Common myeloid progenitor, CD34-positive (primary cell): ENCODE data around the gene LYPD6.

Experiments
- CTCF ChIA-PET: fragments of 350-600 bp; sonication (Branson Sonifier 250); formaldehyde crosslinking; loops from one replicate; lab custom pipeline; 2021; ENCODE audit warnings: antibody characterized with exemption; lab: Charles Lee
- POLR2A ChIA-PET: fragments of 350-600 bp; sonication (Branson Sonifier 250); formaldehyde crosslinking; loops from one replicate; lab custom pipeline; 2021; ENCODE audit warnings: antibody characterized with exemption; lab: Charles Lee
- DNase-seq, 3 donors: peaks; one replicate each; pipeline versions ENCODE4 v3.0.0 to v3.0.0-alpha.2; 2013
- H3K27ac ChIP-seq, 2 experiments: 1 replicate in 1 of 2; 2 replicates in 1 of 2; pipeline ENCODE4 v1.7.0; 2013; ENCODE audit warnings: inconsistent platforms in 2 of 2, low read length in 2 of 2, mild to moderate bottlenecking in 2 of 2, low read depth in 1 of 2, moderate library complexity in 1 of 2; ENCODE audit not compliant: severe bottlenecking in 2 of 2, insufficient read depth in 1 of 2, poor library complexity in 1 of 2
- H3K27me3 ChIP-seq, 5 experiments: replicated peaks in 2 of 5; 1 replicate in 3 of 5; 2 replicates in 2 of 5; pipeline versions ENCODE4 v1.6.1 to v1.7.0; 2013; ENCODE audit warnings: low read length in 4 of 5, mild to moderate bottlenecking in 2 of 5, moderate library complexity in 2 of 5, inconsistent platforms in 1 of 5; ENCODE audit not compliant: insufficient read depth in 5 of 5, control insufficient read depth in 4 of 5
- H3K36me3 ChIP-seq, 4 experiments: 1 replicate in 2 of 4; 2 replicates in 2 of 4; pipeline versions ENCODE4 v1.6.1 to v1.7.0; 2013; ENCODE audit warnings: low read length in 3 of 4, control low read depth in 1 of 4, mild to moderate bottlenecking in 1 of 4; ENCODE audit not compliant: control insufficient read depth in 4 of 4, insufficient read depth in 4 of 4
- H3K4me1 ChIP-seq, 4 experiments: 1 replicate in 3 of 4; 2 replicates in 1 of 4; pipeline versions ENCODE4 v1.6.1 to v1.7.1; 2013; ENCODE audit warnings: low read length in 3 of 4, mild to moderate bottlenecking in 3 of 4, control low read depth in 1 of 4, inconsistent platforms in 1 of 4, moderate library complexity in 1 of 4; ENCODE audit not compliant: control insufficient read depth in 4 of 4, insufficient read depth in 4 of 4; ENCODE audit errors: control extremely low read depth in 1 of 4
- H3K4me3 ChIP-seq, 7 experiments: 1 replicate in 4 of 7; 2 replicates in 3 of 7; pipeline versions ENCODE4 v1.5.1 to v1.7.0; 2013; ENCODE audit warnings: mild to moderate bottlenecking in 7 of 7, low read length in 6 of 7, moderate library complexity in 6 of 7, inconsistent platforms in 2 of 7, low read depth in 2 of 7, control low read depth in 1 of 7; ENCODE audit not compliant: insufficient read depth in 4 of 7, control insufficient read depth in 1 of 7; ENCODE audit errors: extremely low read depth in 1 of 7
- H3K9me3 ChIP-seq, 5 experiments: 1 replicate in 4 of 5; 2 replicates in 1 of 5; pipeline versions ENCODE4 v1.6.1 to v1.7.1; 2013; ENCODE audit warnings: low read length in 4 of 5, mild to moderate bottlenecking in 2 of 5, inconsistent platforms in 1 of 5, low read depth in 1 of 5, moderate library complexity in 1 of 5; ENCODE audit not compliant: control insufficient read depth in 4 of 5, insufficient read depth in 2 of 5; ENCODE audit errors: control extremely low read depth in 1 of 5
- WGBS: methylation state at CpG from one replicate; pipeline ENCODE4 v1.1.5; 2013; ENCODE audit not compliant: insufficient coverage; 5-methylcytosine and 5-hydroxymethylcytosine counted together

Gene LYPD6

GRCh38 chr2:149466635-149467034 is 136.2 kb downstream of the LYPD6 start:
- Histone ChIP-seq H3K4me3 (no peak overlapping the region), H3K36me3 (no peaks in the 10 kb centered on the region), H3K27me3 (no peaks in the 10 kb centered on the region), H3K27ac (no peak overlapping the region), H3K4me1 (no peaks in the 10 kb centered on the region), H3K9me3 (peaks cover 0 to 4% (median 0%) of the 10 kb centered on the region in 5 experiments)
- 54% methylated on average over 3 of the region's 3 CpGs for WGBS
- ChIA-PET CTCF (no interaction called here), POLR2A (no interaction called here)
- DNase-seq: no peak

GRCh38 chr2:149467436-149467835 is 137.0 kb downstream of the LYPD6 start:
- no peaks in the 10 kb centered on the region for H3K27me3 ChIP-seq
- H3K36me3 ChIP-seq: no peaks in the 10 kb centered on the region
- H3K4me1 ChIP-seq: no peaks in the 10 kb centered on the region
- no peaks in the 10 kb centered on the region for H3K9me3 ChIP-seq
- ChIA-PET POLR2A (no interaction called here), CTCF (interaction anchor here (1.2 kb wide), 1 partner anchor 82 kb away, joined by 4 read pairs; no protein-coding TSS in a partner anchor)
- no peak for DNase-seq
- no peak overlapping the region for H3K4me3 ChIP-seq
- H3K27ac ChIP-seq: no peak overlapping the region
- WGBS: no CpG with 5 or more reads among the region's 2 CpGs

DNA sequence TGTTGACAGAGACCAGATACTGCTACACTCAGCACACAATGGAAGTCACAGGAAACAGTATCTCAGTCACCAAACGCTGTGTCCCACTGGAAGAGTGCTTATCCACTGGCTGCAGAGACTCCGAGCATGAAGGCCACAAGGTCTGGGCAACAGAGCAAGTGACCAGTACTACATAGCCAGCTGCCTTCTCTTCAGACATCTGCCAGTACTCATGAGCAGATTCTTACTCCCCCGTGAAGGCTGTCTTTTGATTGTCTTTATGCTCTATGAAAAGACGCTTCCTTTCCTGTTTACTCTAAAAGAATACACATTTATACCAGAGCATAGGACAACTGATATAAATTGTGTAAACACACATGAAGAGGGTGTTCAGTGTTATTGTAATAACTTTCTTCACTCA is 138.2 kb downstream of the LYPD6 start:
- Histone ChIP-seq H3K9me3 (no peaks in the 10 kb centered on the region), H3K27ac (no peak overlapping the region), H3K4me3 (no peak overlapping the region), H3K27me3 (no peaks in the 10 kb centered on the region), H3K4me1 (no peaks in the 10 kb centered on the region), H3K36me3 (no peaks in the 10 kb centered on the region)
- 70% methylated on average over 2 of the region's 4 CpGs for WGBS
- ChIA-PET POLR2A (no interaction called here), CTCF (interaction anchor here (1.2 kb wide), 1 partner anchor 83 kb away, joined by 4 read pairs; no protein-coding TSS in a partner anchor)
- DNase-seq: no peak

GRCh38 chr2:149470046-149470445 is 139.7 kb downstream of the LYPD6 start:
- CTCF ChIA-PET: no interaction called here
- no peaks in the 10 kb centered on the region for H3K27me3 ChIP-seq
- no peak for DNase-seq
- no peaks in the 10 kb centered on the region for H3K4me1 ChIP-seq
- POLR2A ChIA-PET: no interaction called here
- H3K4me3 ChIP-seq: no peak overlapping the region
- no peaks in the 10 kb centered on the region for H3K9me3 ChIP-seq
- 97% methylated on average over 6 of the region's 7 CpGs for WGBS
- no peaks in the 10 kb centered on the region for H3K36me3 ChIP-seq
- H3K27ac ChIP-seq: no peak overlapping the region

DNA sequence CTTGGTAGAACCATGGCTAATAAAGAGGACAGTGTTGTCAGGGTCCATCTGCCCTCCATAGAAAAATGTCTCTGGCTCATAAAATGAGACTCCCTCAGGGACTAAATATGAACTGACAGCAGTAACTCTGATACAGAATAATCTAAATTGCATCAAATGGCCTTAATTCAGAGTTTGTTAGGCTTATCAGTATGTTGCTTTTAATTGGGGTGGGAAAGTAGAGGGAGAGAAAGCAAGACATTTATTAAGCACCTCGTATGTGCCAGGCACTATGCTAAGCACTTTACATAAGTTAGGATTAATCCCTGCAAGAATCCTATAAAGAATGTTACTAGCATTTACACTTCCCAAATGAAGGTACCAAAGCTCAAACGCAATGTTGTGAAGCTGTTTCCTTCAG is 142.0 kb downstream of the LYPD6 start:
- DNase-seq: no peak
- ChIA-PET POLR2A (no interaction called here), CTCF (no interaction called here)
- Histone ChIP-seq H3K9me3 (no peaks in the 10 kb centered on the region), H3K27me3 (no peaks in the 10 kb centered on the region), H3K4me3 (no peak overlapping the region), H3K4me1 (no peaks in the 10 kb centered on the region), H3K27ac (no peak overlapping the region), H3K36me3 (no peaks in the 10 kb centered on the region)
- WGBS: no CpG with 5 or more reads among the region's 2 CpGs

DNA sequence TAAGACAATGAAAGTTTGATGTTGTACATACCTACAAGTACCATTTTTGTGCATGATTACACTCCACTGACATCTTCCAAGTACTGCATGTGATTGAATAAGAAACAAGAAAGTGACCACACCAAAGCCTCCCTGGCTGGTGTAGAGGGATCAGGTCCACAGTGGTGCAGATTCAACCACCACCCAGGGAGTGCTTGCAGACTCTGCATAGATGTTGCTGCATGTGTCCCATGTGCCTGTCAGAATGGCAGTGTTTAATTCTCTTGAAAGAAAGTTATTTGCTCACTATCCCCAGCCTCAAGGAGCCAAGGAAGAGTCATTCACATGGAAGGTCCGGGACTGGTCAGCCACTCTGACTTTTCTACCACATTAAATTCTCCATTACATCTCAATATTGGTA is 142.7 kb downstream of the LYPD6 start:
- no peaks in the 10 kb centered on the region for H3K36me3 ChIP-seq
- H3K27me3 ChIP-seq: no peaks in the 10 kb centered on the region
- no CpG with 5 or more reads among the region's 1 CpG for WGBS
- H3K27ac ChIP-seq: no peak overlapping the region
- POLR2A ChIA-PET: no interaction called here
- DNase-seq: no peak
- H3K4me3 ChIP-seq: no peak overlapping the region
- H3K4me1 ChIP-seq: no peaks in the 10 kb centered on the region
- CTCF ChIA-PET: no interaction called here
- no peaks in the 10 kb centered on the region for H3K9me3 ChIP-seq

DNA sequence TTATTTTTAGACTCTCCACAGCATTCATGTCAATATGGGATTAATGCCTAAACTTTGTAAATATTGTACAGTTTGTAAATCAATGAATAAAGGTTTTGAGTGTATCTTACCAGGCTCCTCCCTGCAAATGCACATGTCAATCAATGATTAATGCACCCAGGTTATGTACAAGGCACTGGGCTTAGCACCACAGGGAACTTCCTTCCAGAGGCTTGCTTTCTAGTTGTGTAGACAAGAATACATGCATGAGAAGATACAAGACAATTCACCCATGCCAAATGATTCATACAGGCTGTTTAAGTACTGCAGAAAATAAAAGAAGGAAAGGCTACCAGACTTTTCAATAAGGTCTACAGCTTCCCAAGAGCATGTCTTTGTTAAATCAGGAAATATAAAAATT is 143.1 kb downstream of the LYPD6 start:
- ChIA-PET POLR2A (no interaction called here), CTCF (no interaction called here)
- Histone ChIP-seq H3K9me3 (no peaks in the 10 kb centered on the region), H3K36me3 (no peaks in the 10 kb centered on the region), H3K27ac (no peak overlapping the region), H3K4me1 (no peaks in the 10 kb centered on the region), H3K27me3 (no peaks in the 10 kb centered on the region), H3K4me3 (no peak overlapping the region)
- no peak for DNase-seq
